ENCODE measurements around the gene SLC6A8.

The SLC6A8 gene

GRCh38 chrX:153684467-153685155, 3.1 kb upstream of the SLC6A8 start:
- no peak overlapping the region for H3K4me3 ChIP-seq (ENCODE audit: low read depth, low read length)
- TF ChIP-seq, protein P1, sequence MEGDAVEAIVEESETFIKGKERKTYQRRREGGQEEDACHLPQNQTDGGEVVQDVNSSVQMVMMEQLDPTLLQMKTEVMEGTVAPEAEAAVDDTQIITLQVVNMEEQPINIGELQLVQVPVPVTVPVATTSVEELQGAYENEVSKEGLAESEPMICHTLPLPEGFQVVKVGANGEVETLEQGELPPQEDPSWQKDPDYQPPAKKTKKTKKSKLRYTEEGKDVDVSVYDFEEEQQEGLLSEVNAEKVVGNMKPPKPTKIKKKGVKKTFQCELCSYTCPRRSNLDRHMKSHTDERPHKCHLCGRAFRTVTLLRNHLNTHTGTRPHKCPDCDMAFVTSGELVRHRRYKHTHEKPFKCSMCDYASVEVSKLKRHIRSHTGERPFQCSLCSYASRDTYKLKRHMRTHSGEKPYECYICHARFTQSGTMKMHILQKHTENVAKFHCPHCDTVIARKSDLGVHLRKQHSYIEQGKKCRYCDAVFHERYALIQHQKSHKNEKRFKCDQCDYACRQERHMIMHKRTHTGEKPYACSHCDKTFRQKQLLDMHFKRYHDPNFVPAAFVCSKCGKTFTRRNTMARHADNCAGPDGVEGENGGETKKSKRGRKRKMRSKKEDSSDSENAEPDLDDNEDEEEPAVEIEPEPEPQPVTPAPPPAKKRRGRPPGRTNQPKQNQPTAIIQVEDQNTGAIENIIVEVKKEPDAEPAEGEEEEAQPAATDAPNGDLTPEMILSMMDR (IDR thresholded peaks at IDR 0.05; ENCODE audit: low read depth, low read length): no peak
- TF ChIP-seq, protein P2, sequence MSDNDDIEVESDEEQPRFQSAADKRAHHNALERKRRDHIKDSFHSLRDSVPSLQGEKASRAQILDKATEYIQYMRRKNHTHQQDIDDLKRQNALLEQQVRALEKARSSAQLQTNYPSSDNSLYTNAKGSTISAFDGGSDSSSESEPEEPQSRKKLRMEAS (IDR thresholded peaks at IDR 0.05; ENCODE audit: low read depth, low read length): no peak
- TF ChIP-seq MYC (IDR thresholded peaks at IDR 0.05; ENCODE audit: low read depth, low read length) (no peak), POLR2A (IDR thresholded peaks at IDR 0.05; ENCODE audit: extremely low read depth, insufficient read length) (no peak)
- DNase-seq (ENCODE audit: low read depth): no peak

- no peak for DNase-seq (ENCODE audit: low read depth)
- TF ChIP-seq, protein P2 (IDR thresholded peaks at IDR 0.05; ENCODE audit: low read depth, low read length): no peak
- no peak for TF ChIP-seq MYC (IDR thresholded peaks at IDR 0.05; ENCODE audit: low read depth, low read length)
- TF ChIP-seq POLR2A (IDR thresholded peaks at IDR 0.05; ENCODE audit: extremely low read depth, insufficient read length): no peak
- TF ChIP-seq, protein P1 (IDR thresholded peaks at IDR 0.05; ENCODE audit: low read depth, low read length): no peak
- no peak overlapping the region for H3K4me3 ChIP-seq (ENCODE audit: low read depth, low read length)
These were observed 2.6 kb upstream of the SLC6A8 start for GRCh38 chrX:153685156-153685536.

- peak; percentile 67 for DNase-seq (ENCODE audit: low read depth)
- TF ChIP-seq MYC (IDR thresholded peaks at IDR 0.05; ENCODE audit: low read depth, low read length): no peak
- TF ChIP-seq, protein P2 (IDR thresholded peaks at IDR 0.05; ENCODE audit: low read depth, low read length): no peak
- TF ChIP-seq, protein P1 (IDR thresholded peaks at IDR 0.05; ENCODE audit: low read depth, low read length): no peak
- no peak for TF ChIP-seq POLR2A (IDR thresholded peaks at IDR 0.05; ENCODE audit: extremely low read depth, insufficient read length)
- no peak overlapping the region for H3K4me3 ChIP-seq (ENCODE audit: low read depth, low read length)
These were observed 1.7 kb upstream of the SLC6A8 start for GRCh38 chrX:153685751-153686696.

- H3K4me3 ChIP-seq (ENCODE audit: low read depth, low read length): no peak overlapping the region
- TF ChIP-seq, protein P1 (IDR thresholded peaks at IDR 0.05; ENCODE audit: low read depth, low read length): no peak
- TF ChIP-seq, protein P2 (IDR thresholded peaks at IDR 0.05; ENCODE audit: low read depth, low read length): no peak
- no peak for TF ChIP-seq MYC (IDR thresholded peaks at IDR 0.05; ENCODE audit: low read depth, low read length)
- TF ChIP-seq POLR2A (IDR thresholded peaks at IDR 0.05; ENCODE audit: extremely low read depth, insufficient read length): no peak
- DNase-seq (ENCODE audit: low read depth): no peak
These were observed 1.0 kb upstream of the SLC6A8 start for GRCh38 chrX:153686711-153687110.

DNA sequence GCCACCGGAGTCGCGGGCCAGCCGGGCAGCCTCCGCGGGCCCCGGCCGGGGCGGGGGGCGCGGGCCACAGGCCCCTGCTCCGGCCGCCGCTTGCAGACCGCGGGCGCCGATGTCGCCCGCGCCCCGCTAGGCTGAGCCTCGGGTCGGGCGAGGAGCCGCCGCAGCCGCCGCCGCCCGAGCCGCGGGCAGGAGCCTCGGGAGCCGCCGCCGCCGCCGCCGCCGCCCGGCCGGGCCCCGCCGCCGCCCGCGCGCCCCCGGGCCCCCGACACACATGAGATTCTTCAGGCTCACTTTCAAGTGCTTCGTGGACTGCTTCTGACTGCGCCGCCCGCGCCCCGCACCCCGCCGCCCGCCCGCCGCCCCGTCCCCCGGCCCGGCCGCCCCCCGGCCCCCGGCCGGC, 345 bp downstream of the SLC6A8 start:
- no peak overlapping the region for H3K4me3 ChIP-seq (ENCODE audit: low read depth, low read length)
- no peak for DNase-seq (ENCODE audit: low read depth)
- TF ChIP-seq, protein P1 (IDR thresholded peaks at IDR 0.05; ENCODE audit: low read depth, low read length): no peak
- TF ChIP-seq MYC (IDR thresholded peaks at IDR 0.05; ENCODE audit: low read depth, low read length): no peak
- TF ChIP-seq POLR2A (IDR thresholded peaks at IDR 0.05; ENCODE audit: extremely low read depth, insufficient read length): no peak
- TF ChIP-seq, protein P2 (IDR thresholded peaks at IDR 0.05; ENCODE audit: low read depth, low read length): no peak
